GM18868 (cell line): Measurements from ENCODE around the gene MRPL48.
A peak's percentile ranks its signal among the peaks of the same experiment; 100 is the strongest.
"Not testable (repeated sequence)": the region's sequence is repeated elsewhere in the genome, so short reads cannot be mapped to it uniquely, and the experiment has no call there.

Experiments
- ATAC-seq: cut with Tn5 transposase; IDR thresholded peaks from one replicate; pipeline ENCODE4 v1.9.1; 2021; ENCODE audit warnings: mild to moderate bottlenecking, moderate library complexity; ENCODE audit not compliant: unreplicated experiment

The MRPL48 gene

DNA sequence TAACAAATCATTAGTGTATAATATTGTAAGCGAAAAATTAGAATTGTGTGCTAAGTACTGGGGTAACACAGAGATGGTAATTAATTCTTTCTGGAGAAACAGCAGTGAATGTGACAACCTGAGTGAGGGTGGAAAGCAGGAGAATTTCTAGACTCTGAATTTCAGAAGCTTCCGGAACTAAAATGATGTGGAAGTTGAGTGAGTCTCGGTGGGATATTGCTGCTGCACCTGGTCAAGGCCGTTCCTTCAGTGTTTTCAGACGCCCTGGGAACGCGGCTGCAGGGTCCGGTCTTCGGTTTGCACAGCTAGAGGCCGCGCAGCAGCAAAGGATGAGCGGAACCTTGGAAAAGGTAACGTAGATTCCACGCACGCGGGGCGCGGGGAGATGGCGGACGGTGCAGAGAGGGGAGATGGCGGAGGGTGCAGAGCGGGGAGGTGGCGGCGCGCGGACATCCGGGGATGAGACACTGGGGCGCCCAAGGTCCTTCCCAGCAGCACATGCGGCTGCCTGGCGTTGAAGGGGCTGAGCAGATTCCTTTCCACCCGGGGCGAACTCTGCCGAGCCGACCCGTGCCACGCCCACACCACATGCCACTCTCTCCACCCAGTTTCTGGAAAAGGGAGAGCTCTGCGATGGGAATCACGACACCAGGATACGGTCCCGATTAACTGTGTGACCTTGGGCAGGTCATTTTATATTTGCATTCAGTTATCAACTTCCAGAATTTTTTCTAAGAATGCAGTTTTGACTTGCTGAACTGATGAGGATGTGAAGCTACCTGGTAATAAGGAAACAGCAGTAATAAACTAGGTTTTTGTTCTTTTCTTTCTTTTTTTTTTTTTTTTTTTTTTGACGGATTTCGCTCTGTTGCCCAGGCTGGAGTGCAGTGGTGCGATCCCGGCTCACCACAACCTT lies at the start of gene MRPL48:
Gene MRPL48, plus strand, starts transcription at position 232 of the 916 bp plus-strand sequence. Its CDS starts 98 bp downstream, at position 330.
- ATAC-seq = peak; percentile 95

GRCh38 chr11:73743045-73743444 lies 44.6 kb upstream of the MRPL48 start:
- ATAC-seq = no peak

GRCh38 chr11:73746701-73747100 lies 41.0 kb upstream of the MRPL48 start:
- no peak for ATAC-seq

DNA sequence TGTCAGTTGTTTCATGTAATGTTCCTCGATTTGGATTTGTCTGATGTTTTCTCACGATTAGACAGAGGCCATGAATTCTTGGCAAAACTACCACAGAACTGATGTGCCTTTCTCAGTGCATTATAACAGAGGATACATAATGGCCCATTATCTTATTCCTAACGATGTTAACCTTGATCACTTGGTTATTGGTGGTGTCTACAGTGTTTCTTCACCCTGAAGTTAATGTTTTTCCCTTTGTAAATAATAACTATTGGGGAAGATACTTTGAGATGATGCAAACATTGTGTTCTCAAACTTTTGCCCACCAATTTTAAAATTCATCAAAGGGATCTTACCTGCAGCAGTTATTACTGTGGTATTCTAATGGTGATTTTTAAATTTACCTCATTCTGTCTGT lies 39.9 kb upstream of the MRPL48 start:
- ATAC-seq = no peak

DNA sequence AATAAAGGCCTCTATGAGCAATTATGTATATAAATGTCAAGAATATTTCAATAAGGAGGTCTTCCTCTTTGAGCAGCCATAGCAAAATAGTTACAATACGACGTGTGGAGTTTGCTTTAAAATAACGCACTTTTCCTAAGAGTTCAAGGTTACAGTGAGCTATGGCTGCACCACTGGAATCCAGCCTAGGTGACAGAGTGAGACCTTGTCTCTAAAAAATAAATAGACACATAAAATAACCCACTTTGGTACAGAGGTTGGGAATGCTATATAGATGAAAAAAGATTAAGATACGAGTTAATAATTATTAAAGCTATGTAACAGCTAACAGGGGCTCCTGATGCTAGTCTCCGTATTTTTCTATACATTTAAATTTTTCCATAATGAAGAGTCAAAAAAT lies 39.4 kb upstream of the MRPL48 start:
- ATAC-seq = no peak

DNA sequence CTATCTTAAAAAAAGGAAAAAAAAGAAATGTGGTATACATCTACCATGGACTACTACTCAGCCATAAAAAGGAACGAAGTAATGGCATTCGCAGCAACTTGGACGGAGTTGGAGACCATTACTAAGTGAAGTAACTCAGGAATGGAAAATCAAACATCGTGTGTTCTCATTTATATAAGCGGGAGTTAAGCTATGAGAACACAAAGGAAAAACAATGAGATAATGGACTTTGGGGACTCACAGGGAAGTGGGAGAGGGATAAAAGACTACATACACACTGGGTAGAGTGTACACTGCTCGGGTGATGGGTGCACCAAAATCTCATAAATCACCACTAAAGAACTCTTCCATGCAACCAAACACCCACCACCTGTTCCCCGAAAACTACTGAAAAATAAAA lies 38.6 kb upstream of the MRPL48 start:
- ATAC-seq = no peak

DNA sequence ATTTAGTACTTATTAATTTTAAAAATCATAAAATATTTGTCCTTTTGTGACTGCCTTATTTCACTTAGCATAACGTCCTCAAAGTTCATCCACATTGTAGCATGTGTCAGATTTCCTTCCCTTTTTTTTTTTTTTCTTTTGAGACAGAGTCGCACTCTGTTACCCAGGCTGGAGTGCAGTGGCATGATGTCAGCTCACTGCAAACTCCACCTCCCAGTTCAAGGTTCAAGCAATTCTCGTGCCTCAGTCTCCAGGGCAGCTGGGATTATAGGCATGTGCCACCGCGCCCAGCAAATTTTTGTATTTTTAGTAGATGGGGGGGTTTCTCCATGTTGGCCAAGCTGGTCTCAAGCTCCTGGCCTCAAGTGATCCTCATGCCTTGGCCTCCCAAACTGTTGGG lies 37.4 kb upstream of the MRPL48 start:
- no peak for ATAC-seq

- ATAC-seq = not testable (repeated sequence)
Measured at GRCh38 chr11:73750862-73751261, 36.8 kb upstream of the MRPL48 start.

GRCh38 chr11:73752216-73752867 lies 35.3 kb upstream of the MRPL48 start:
- no peak for ATAC-seq

DNA sequence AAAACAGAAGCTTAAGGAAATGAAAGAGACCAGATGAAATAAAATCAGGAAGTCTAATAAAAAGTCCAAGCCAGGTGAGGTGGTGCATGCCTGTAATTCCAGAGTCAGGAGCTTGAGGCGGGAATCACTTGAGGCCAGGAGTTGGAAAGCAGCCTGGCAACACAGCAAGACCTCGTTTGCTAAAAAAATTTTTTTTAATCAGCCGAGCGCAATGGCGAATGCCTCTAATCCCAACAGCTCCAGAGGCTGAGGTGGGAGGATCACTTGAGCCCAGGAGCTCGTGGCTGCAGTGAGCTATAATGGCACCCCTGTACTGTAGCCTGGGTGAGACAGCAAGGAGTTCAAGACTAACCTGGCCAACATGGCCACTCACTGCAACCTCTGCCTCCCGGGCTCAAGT lies 34.8 kb upstream of the MRPL48 start:
- no peak for ATAC-seq

GRCh38 chr11:73753938-73754337 lies 33.7 kb upstream of the MRPL48 start:
- ATAC-seq = no peak

- no peak for ATAC-seq
Measured at GRCh38 chr11:73755670-73756069, 32.0 kb upstream of the MRPL48 start.

GRCh38 chr11:73757598-73757997 lies 30.1 kb upstream of the MRPL48 start:
- ATAC-seq = no peak

DNA sequence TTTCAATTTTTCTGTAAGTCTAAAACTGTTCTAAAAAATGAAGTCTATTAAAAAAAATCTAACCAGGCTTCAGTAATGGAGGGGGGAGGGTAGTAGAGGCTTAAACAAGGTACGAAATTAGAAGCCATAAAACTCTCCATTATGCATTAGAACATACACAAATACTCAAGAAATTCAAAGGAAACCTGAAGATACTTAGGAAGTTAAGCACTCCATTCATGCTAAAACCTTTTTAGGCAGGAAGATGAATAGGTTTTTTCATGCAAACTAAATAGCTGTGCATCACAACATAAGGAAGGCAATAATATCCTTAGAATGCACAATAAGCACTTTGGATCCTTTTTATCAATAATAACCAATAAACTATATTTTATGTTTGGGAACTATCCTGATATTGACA lies 29.2 kb upstream of the MRPL48 start:
- ATAC-seq = no peak

DNA sequence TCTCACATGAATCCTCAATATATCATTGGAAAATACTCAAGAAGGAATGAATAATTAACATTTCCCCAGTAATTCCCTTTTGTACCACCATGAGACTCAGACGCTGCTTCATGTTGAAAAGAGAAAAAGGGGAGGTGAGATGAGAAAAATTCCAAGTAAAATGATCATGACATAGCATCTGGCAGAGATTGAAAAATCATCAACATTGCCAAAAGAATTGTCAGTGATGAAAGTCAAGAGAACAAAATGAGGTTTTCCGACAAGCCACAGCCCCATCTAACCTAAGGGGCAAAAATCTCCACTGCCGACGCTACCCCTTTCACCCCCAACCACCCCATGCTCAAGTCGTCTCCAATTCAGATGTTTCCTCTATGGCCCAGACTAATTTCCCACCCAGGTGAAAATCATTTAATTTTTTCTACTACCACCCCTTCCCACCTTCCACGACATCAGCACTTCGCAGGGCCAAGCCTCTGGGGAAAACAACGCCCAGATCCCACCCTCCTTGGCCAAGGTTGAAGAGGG lies 28.0 kb upstream of the MRPL48 start:
- ATAC-seq = no peak

DNA sequence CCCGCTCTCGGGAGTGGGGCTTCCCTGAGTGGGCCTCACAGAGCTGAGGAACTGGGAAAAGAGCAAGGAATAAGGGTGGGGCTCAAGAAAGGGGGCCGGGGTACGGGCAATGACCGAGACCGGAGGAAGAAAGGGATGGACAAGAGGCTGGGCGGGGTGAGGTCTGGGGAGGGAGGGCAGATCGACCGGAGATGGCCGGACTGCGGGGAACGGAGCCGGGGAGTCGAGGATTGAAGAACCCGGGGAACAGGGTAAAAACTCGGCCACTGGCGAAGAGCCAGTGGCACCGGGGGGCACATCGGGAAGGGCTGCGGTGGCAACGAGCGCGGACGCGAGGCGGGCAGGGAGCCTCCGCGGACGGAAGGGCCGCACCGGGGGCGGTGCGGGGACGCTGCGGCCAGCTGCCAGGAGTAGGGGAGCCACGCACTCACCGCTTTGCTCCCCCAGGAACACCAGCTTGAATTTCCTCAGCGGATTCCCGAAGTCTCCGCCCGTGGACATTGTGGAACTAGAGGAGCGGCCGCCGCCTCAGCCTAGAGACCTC lies 27.5 kb upstream of the MRPL48 start:
- ATAC-seq = no peak

GRCh38 chr11:73760679-73761402 lies 26.8 kb upstream of the MRPL48 start, which contains the start of gene RAB6A:
RAB6A (minus strand) TSS chr11:73761074; CDS start chr11:73760635, 439 bp downstream.
- ATAC-seq = peak; percentile 92

DNA sequence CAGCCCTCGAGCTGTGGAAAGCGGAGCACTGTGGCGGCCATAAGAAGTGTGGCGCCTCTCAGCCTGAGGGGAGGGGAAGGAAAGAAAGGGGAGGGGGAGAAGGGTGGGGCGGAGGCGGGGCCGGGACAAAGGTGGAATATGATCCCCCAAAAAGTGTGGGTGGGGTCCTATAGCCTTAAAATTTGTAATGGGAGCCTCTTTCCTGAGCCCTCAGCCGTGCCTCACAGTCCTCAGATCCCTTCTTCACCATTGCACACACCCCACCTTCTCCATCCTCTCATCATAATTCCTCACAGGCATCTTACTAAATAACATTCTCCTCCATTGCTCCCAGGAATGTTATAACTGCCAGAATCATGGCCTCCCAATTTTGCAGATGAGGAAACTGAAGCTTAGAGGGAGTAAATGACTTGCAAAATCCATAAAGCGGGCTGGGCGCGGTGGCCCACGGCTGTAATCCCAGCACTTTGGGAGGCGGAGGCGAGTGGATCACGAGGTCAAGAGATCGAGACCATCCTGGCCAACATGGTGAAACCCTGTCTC lies 26.2 kb upstream of the MRPL48 start:
- ATAC-seq = peak; percentile 1

DNA sequence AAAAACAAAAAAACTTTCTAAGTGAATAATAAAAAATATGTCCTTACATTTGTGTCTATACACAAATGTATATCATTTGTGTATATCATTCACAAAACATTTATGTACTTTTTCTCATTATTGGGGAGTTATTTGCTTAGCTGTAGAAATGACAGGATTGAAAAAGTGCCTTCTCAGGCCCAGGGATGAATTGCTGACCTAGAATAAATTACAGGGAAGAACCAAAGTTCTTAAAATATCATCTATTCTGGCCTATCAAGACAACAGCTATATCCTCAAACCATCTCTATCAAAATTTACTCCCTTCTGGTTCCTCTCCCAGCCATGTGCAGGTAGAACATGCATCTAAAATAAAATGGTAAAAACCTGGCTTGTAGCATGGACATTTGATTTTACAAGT lies 24.9 kb upstream of the MRPL48 start:
- no peak for ATAC-seq

GRCh38 chr11:73766763-73767162 lies 20.9 kb upstream of the MRPL48 start:
- no peak for ATAC-seq

- ATAC-seq = not testable (repeated sequence)
Measured at GRCh38 chr11:73770811-73771210, 16.9 kb upstream of the MRPL48 start.
